ENCODE measurements around the gene TLK2. TPM values are rescaled to one million over a fixed set of nuclear protein-coding genes. Genes with fewer than 3 reads are reported as not detected.

Gene TLK2
- polyA plus RNA-seq, 1 donor from 2014 or later = 63.9 TPM

DNA sequence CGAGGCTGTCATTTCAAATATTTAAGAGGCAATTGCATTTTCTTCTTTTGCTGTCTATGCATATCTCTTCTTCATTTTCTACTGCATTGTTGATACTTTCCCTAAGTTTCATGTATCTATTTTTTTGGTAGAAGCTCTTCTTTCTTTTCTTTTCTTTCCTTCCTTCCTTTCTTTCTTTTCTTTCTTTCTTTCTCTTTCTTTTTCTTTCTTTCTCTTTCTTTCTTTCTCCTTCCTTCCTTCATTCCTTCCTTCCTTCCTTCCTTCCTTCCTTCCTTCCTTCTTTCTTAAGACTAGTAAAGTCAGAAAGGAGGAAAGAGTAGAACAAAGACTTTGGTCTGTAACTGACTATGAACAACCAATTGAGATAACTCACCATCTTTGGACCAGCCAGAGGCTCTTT is 182.7 kb downstream of the TLK2 start:
- Histone ChIP-seq H3K27me3 (ENCODE audit: insufficient read depth, low read depth, low read length) (no peaks in the 10 kb centered on the region), H3K4me3 (ENCODE audit: low read length) (no peak overlapping the region), H3K27ac (ENCODE audit: low read length) (no peak overlapping the region), H3K4me2 (ENCODE audit: low read length) (no peak overlapping the region), H3K9ac (ENCODE audit: low read length) (no peak overlapping the region), H4K20me1 (ENCODE audit: insufficient read depth) (no peaks in the 10 kb centered on the region), H3F3A (ENCODE audit: insufficient read depth, low read length, poor library complexity, severe bottlenecking) (no peaks in the 10 kb centered on the region), H3K36me3 (ENCODE audit: insufficient read depth, low read length) (no peaks in the 10 kb centered on the region), H3K9me3 (ENCODE audit: low read length) (no peaks in the 10 kb centered on the region), H3K79me2 (replicated peaks; ENCODE audit: insufficient read depth, low read length) (no peaks in the 10 kb centered on the region), H3K9me2 (ENCODE audit: insufficient read depth, low read length) (no peaks in the 10 kb centered on the region), H2AFZ (ENCODE audit: low read depth, low read length) (no peak overlapping the region)
- TF ChIP-seq MXI1 (conservative IDR thresholded peaks at IDR 0.05; ENCODE audit: poor library complexity, severe bottlenecking) (no peak), CTCF (IDR thresholded peaks at IDR 0.05; ENCODE audit: poor library complexity, severe bottlenecking) (no peak)

- Histone ChIP-seq H3K36me3 (ENCODE audit: insufficient read depth, low read length) (no peaks in the 10 kb centered on the region), H3K79me2 (replicated peaks; ENCODE audit: insufficient read depth, low read length) (no peaks in the 10 kb centered on the region), H2AFZ (ENCODE audit: low read depth, low read length) (no peak overlapping the region), H3K4me3 (ENCODE audit: low read length) (no peak overlapping the region), H3K9me2 (ENCODE audit: insufficient read depth, low read length) (no peaks in the 10 kb centered on the region), H3F3A (ENCODE audit: insufficient read depth, low read length, poor library complexity, severe bottlenecking) (no peaks in the 10 kb centered on the region), H3K27me3 (ENCODE audit: insufficient read depth, low read depth, low read length) (no peaks in the 10 kb centered on the region), H3K4me2 (ENCODE audit: low read length) (no peak overlapping the region), H3K9me3 (ENCODE audit: low read length) (no peaks in the 10 kb centered on the region), H3K27ac (ENCODE audit: low read length) (no peak overlapping the region), H4K20me1 (ENCODE audit: insufficient read depth) (no peaks in the 10 kb centered on the region), H3K9ac (ENCODE audit: low read length) (no peak overlapping the region)
- no peak for TF ChIP-seq CTCF (IDR thresholded peaks at IDR 0.05; ENCODE audit: poor library complexity, severe bottlenecking)
- no peak for TF ChIP-seq EZH2 (IDR thresholded peaks at IDR 0.05; ENCODE audit: borderline replicate concordance, insufficient read depth, low read length, poor library complexity, severe bottlenecking)
- TF ChIP-seq RAD21 (conservative IDR thresholded peaks at IDR 0.05) = no peak
- no peak for TF ChIP-seq MXI1 (conservative IDR thresholded peaks at IDR 0.05; ENCODE audit: poor library complexity, severe bottlenecking)
- TF ChIP-seq POLR2AphosphoS5 (IDR thresholded peaks at IDR 0.05) = no peak
- no peak for TF ChIP-seq REST (IDR thresholded peaks at IDR 0.05; ENCODE audit: borderline replicate concordance)
- no peak for TF ChIP-seq TAF1 (IDR thresholded peaks at IDR 0.05; ENCODE audit: low read depth)
- TF ChIP-seq SMC3 (conservative IDR thresholded peaks at IDR 0.05; ENCODE audit: poor library complexity) = no peak
- TF ChIP-seq EP300 (conservative IDR thresholded peaks at IDR 0.05; ENCODE audit: poor library complexity, severe bottlenecking) = no peak
These were observed 184.2 kb downstream of the TLK2 start for GRCh38 chr17:62662855-62663254.

Small RNA genes lying within 50 kb of the gene (small RNA-seq; reads per million reads assigned to genes)
- gene RF00019 = 0 to 1.2 (median 0) reads per million in 3 experiments

Other genes with a start within 250 kb of the TLK2 start
- not detected in 2 replicates for gene EFCAB3, start 98.3 kb upstream of the TLK2 start, polyA plus RNA-seq
- gene METTL2A, start 54.9 kb upstream of the TLK2 start, polyA plus RNA-seq = 18.7 and 25.7 TPM in 2 replicates
- 0.36 and 0.76 TPM in 2 replicates for gene MRC2, start 148.8 kb downstream of the TLK2 start, polyA plus RNA-seq

All from neural cell (in vitro differentiated cells).